NCI-H2196 treated with DMSO at 0.1 percent for 48 hours (cell line): ENCODE results near the gene CLSTN3.

ENCODE experiments used
- DNase-seq: peaks from one replicate; lab custom pipeline; 2025; ENCODE audit not compliant: unreplicated experiment; lab: John Stamatoyannopoulos, UW

The CLSTN3 gene

GRCh38 chr12:7125632-7126227, 4.4 kb upstream of the CLSTN3 start:
- no peak for DNase-seq

GRCh38 chr12:7127916-7128626, 2.1 kb upstream of the CLSTN3 start:
- DNase-seq, result no peak

GRCh38 chr12:7128681-7129286, 1.4 kb upstream of the CLSTN3 start, which contains the start of gene RBP5:
TSS of gene RBP5 (minus strand) at chr12:7128889. CDS start at chr12:7128775, 114 bp downstream.
- DNase-seq, result no peak

- DNase-seq, result no peak
These were observed 792 bp upstream of the CLSTN3 start for GRCh38 chr12:7129287-7129871.

- no peak for DNase-seq
These were observed 730 bp downstream of the CLSTN3 start for GRCh38 chr12:7130701-7131501.

- DNase-seq, result no peak
These were observed 1.3 kb downstream of the CLSTN3 start for GRCh38 chr12:7131502-7131866.

GRCh38 chr12:7134396-7135166, 4.4 kb downstream of the CLSTN3 start:
- no peak for DNase-seq

GRCh38 chr12:7136071-7136470, 5.9 kb downstream of the CLSTN3 start:
- DNase-seq, result no peak

GRCh38 chr12:7136676-7137075, 6.5 kb downstream of the CLSTN3 start:
- DNase-seq, result no peak

GRCh38 chr12:7137908-7138307, 7.7 kb downstream of the CLSTN3 start:
- no peak for DNase-seq

- DNase-seq, result no peak
These were observed 9.0 kb downstream of the CLSTN3 start for GRCh38 chr12:7139200-7139599.

- no peak for DNase-seq
These were observed 11.3 kb downstream of the CLSTN3 start for GRCh38 chr12:7141351-7142005.

GRCh38 chr12:7142056-7142644, 12.0 kb downstream of the CLSTN3 start:
- DNase-seq, result no peak

GRCh38 chr12:7142809-7143465, 12.8 kb downstream of the CLSTN3 start:
- DNase-seq, result no peak

- DNase-seq, result no peak
These were observed 13.4 kb downstream of the CLSTN3 start for GRCh38 chr12:7143564-7143963.

- no peak for DNase-seq
These were observed 14.4 kb downstream of the CLSTN3 start for GRCh38 chr12:7144414-7145120.

GRCh38 chr12:7145671-7146070, 15.5 kb downstream of the CLSTN3 start:
- no peak for DNase-seq

- no peak for DNase-seq
These were observed 16.1 kb downstream of the CLSTN3 start for GRCh38 chr12:7146228-7146627.
